KBM-7 (cell line): ENCODE results near the gene AMER2.

Experiments used
- DNase-seq: peaks from one replicate; pipeline ENCODE4 v3.0.0-alpha.2; 2015
- in situ Hi-C: fragments of 300-500 bp; cut with MboI; formaldehyde crosslinking; loops from 2 replicates; pipeline ENCODE4 v1.14.3; 2020; ENCODE audit warnings: low sequenced_read_pairs, low pct_unique_long_range_greater_than_20kb, mixed read lengths

The AMER2 gene

DNA sequence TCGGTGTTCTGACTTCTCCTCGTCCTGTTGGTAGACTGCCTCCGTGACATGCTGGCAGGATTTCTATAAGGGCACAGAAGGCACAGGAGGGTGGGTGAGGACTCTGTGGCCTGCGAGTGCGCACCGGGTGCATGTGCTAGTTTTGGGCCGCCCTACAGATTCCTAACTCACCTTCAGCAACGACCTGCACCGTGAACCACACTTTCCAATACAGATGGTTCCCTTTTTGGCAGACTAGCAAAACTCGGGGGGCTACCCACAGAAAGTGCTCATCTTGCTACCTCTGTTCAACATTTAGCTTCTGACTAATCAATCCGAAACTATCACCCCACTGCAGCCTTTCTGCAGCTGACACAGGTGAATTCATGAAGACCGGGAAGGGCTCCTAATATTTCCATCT, 14.1 kb upstream of the AMER2 start:
- in situ Hi-C loops: no loop called here
- no peak for DNase-seq

DNA sequence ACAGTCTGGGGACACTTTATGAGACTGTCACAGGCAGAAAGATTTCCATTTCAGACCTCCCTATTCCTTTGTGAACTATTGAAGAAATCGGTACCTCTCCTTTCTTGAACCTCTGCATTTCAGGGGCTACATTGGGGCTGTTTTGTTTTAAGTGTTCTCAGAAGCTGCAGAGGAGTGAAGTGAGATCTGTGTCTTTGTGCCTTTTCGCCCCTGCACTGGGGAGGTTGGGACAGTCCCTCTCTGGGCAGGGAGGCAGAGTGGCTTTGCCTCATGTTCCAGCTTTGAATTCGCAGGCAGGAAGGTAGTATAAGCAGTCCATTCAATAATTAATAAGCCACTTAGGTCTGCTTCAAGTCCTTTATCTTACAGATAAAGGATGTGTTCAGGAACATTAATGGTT, 9.5 kb upstream of the AMER2 start:
- in situ Hi-C loops: no loop called here
- DNase-seq: no peak

DNA sequence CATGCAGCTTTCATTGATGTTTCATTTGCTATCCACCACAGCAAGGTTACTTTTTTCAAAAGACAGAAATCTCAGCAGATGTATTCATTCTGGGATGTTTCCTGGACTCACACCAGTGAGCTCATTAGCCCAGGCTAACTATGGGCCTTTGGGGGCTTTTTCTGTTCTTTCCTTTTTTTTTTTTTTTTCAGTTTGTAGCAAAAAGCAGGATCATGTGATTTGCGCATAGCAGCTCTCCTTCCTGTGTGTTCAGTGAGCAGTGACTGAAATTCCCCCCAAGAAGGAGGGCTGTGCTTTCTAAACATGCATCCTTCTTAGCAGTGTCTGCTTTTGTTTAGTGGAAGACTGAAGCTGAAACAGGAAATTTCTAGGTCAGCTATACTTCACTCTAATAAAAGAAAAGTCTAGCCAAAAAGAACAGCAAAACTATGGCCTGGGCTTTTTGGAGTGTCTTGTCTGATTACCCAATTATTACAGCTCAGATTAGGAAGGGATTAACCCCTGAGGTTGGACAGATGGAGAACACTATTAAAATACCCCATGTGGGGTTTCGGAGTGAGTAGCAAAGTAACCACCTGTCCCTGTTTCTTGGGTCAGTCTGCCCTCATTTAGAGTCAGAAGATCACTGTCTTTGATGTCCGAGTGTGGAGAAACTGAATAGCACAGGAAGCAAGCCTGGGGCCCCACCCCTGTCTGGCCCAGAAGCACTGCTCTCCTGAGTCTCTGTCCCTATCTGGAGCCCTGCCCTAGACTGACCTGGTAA, 8.9 kb upstream of the AMER2 start:
- no peak for DNase-seq
- in situ Hi-C loops: no loop called here

DNA sequence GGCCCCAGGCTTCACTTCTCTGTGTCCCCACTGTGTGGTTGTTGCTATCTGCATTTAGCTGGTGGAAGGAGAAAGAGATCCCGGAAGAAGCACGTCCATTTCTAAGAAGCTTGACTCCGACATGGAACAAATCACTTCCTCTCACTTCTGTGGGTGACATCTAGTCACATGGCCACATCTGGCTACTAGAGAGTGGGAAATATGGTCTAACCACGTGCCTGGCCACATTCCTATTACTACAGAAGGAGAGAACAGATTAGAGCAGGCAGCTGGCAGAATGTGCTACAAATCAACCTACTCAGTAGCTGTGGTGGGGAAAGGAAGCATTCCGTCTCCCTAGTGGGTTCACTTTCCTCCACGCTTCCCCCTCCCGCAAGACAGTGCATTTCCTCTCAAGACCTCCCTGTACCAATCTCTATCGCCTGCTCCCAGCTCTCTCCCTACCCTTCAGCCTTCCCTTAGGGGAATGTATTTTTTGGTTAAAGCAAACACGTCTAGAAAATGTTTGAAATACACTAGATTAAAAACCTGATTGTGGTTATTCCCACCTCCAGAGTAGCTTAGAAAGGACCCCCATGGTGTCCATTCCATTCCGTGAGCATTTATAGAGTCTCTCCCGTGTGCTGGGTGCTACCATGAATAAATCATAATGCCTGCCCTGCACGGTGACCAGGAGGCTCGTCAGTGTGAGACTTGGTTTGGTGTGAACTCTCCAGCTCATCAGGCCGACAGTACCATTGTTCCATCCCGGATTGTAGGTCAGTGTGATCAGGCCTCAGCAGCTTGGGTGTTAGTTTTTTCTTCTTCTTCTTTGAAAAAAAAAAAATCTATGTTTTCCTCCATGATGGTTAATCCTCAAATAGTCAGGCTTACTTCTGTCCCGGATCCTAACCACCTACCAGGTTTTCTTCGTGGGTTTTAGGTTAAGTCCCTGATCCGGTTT, 8.0 kb upstream of the AMER2 start:
- DNase-seq: no peak
- in situ Hi-C loops: no loop called here

DNA sequence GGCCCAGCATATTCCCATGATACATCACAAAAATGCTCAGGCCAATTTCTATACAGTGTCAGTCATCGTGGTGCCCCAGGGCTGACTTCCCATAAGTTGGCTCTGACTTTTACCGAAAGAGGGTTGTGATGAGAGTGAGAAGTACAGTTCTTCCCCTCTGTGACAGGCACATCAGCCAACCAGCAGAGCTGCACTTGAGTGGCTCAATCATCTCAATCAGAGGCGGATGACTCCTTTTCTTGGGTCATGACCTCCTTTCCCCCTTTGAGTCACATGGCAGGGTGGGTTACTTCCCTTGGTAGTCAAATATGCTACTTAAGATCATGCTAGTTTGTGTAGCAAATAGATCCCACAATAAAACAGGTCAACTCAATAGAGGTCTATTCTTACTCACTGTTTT, 6.9 kb upstream of the AMER2 start:
- DNase-seq: no peak
- in situ Hi-C loops: no loop called here

DNA sequence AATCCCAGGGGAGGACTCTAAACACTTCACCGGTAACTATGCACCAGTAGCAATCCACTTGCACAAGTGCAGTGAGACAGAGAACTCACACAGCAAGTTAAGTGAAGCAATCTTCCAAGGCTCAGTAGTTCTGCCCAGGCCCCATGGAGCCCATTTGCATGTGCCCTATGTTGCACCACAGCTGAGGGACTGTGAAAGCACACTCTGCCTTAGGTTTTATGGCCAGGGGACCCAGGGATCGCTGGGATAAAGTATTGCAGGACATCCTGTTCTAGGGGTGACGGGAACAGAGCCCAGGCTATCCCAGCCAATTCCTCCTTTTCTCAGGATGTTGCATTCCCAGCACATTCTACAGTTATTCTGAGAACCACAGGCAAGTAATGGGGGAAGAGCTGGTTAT, 6.0 kb upstream of the AMER2 start:
- in situ Hi-C loops: no loop called here
- no peak for DNase-seq

DNA sequence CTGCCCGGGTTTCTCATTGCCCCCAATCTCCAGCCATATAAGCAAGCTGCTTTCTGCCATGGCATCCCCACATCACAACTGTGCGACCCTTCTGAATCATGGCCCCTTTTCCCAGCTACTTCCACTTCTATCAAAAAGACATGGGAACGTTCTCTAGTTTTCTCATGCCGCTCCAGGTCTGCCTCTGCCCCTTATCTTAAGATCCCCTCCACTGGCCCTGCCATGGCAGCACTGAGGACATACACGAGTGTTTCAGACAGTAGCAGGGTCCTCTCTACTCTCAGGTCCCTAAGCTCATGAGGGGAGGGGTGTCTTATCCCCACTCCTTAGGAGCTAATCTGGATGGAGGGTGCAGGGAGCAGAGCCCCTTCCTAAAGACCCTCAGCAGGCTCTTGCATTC, 5.5 kb upstream of the AMER2 start:
- in situ Hi-C loops: no loop called here
- no peak for DNase-seq

DNA sequence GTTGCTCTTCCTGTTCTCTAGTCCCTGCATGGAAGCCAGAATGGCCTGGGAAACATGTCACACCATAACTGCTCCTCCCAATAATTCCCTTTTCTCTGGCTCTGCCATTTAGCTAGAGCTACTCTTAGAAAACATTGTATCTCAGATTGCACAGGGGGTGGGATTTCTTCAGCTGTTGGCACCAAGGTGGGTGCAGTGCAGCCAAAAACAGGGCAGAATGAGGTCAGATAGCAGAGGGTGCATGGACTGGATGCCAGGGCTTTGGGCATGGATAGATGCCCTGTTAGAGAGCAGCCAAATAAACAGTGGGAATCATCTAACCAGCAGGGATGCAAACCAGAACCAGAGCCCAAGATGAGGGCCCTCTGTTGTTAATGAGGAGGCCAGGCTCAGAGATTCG, 4.9 kb upstream of the AMER2 start:
- in situ Hi-C loops: no loop called here
- no peak for DNase-seq

DNA sequence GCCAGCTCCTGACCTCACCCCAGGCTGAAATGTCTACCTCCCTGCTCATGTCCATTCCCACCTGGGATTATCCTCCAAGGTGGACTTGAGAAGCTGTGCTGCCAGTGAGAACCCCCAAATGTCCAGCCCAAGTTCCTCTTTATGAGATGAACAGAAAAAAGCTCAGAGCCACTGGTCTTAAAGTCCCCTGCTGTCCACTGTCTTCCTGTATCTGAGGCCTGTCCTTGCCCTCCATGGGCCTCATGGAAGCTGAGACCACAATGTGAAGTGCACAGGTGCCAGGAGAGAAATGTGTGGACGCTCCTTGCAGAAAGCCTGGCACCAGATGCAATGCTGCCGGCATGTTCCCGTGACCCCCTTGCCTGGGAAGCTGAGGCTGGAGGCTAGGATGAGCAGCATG, 3.3 kb upstream of the AMER2 start:
- DNase-seq: no peak
- in situ Hi-C loops: no loop called here

DNA sequence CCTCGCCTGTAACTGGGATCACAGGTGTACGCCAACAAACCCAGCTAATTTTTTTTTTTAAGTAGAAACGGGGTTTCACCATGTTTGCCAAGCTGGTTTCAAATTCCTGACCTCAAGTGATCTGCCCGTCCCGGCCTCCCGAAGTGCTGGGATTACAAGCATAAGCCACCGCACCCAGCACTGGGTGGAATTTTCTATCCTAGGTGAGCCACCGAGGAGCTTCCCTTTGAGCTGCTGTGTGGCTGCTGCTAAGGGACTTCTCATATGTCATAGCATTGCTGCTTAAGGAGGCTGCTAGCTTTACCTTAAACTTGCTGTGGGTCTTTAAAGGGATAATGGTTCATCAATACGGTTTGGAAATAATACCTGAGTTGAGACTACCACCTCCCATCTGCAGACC, 2.9 kb upstream of the AMER2 start:
- in situ Hi-C loops: no loop called here
- no peak for DNase-seq

DNA sequence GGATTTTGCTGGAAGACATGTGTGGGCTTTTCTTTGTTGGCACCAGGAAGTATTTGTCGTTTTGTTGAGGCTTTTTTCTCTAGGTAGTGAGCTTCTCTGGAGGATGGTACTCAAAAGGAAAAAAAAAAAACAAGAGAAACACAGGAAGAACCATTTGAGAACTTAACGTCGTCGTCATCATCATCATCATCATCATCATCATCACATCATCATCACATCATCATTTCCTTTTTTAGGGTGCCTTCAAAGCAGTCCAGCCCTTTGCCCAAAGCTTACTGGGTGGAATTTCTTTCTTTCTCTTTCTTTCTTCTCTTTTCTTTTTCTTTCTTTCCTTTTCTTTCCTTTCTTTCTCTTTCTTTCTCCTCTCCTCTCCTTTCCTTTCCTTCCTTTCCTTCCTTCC, 2.2 kb upstream of the AMER2 start:
- DNase-seq: no peak
- in situ Hi-C loops: no loop called here

DNA sequence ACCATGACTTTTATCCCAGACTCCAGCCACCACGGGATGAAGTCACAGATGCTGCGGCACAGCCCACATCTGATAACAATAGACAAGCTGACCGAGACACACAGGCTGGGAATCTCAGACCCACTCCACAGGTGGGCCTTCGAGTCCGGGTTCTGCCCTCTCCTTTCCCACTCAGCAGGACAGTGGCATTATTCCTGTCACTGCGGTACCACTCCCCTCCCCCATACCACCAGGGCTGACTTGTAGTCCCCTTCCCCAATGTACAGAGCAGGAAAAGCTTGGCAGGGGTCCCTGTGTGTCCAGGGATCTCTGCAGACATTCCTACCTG, 179 bp upstream of the AMER2 start:
- in situ Hi-C loops: no loop called here
- no peak for DNase-seq

DNA sequence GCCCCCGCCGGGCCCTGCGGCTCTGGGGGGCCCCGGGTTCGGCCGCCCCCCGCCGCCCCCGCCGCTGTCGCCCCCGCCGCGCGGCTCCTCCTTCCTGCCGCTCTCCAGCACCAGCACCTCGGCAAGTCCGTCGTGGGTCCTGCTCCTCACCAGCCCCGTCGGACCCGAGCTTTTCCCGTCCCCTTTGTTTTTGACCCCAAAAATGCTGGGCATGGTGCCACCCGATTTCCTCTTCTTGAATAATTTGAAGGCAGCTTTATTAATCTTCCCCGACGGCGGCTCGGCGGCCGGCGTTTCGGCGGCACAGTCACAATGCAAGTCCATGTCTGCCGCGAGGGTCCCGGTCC, 945 bp downstream of the AMER2 start:
- DNase-seq: no peak
- in situ Hi-C loops: no loop called here

DNA sequence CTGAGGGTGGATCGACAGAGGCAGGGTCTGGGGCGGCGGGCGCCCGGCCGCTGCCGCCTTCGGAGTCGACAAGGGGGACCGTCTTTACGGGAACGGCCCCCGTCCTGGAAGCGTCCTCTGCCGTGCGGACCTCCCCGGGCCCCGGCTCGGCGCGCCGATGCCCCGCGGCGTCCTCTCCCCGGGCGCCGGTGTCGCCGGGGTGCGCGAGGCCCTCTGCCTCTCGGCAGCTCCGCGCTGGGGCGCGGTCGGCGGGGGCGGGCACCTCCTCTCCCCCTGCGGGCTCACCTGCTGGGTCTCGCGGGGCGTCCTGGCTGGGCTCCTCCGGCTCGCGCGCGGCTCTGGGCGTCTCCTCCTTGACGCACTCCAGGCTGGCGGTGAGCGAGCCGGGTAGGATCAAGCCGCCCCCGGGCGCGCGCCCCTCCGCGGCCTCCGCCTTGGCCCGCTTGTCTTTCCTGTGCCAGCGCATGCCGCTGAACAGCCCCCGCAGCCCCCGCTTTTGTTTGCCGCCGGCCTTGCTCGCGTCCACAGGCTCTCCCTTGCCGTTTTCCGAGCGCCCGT, 1.5 kb downstream of the AMER2 start:
- in situ Hi-C loops: no loop called here
- no peak for DNase-seq

DNA sequence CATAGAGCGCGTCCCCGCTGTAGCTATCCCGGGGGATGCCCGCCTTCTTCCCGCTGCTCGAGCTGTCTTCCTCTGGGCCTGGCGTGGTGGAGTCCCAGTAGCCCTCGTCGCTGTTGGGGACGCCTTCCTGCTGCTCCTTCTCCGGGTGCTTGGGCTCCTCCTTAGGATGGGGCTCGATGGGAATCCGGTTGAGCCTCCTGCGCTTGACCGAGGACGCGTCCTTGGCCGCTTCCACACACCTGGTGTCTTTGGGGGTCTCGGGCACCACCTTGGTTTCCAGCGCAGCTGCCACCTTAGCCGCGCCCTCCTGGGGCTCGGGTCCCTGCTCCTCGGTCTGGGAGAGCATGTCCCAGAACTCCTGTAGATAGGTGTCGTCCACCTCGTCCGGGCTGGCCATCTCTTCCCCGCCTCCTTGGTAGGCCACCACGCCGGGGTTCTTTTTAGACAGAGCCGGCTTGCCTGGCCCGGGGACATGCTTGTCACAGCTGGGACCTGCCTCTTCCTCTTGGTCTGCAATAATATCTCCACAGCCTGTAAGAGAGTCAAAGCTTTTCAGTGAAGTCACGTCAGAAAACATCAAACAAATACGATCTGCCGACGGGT, 2.0 kb downstream of the AMER2 start:
- in situ Hi-C loops: no loop called here
- no peak for DNase-seq

DNA sequence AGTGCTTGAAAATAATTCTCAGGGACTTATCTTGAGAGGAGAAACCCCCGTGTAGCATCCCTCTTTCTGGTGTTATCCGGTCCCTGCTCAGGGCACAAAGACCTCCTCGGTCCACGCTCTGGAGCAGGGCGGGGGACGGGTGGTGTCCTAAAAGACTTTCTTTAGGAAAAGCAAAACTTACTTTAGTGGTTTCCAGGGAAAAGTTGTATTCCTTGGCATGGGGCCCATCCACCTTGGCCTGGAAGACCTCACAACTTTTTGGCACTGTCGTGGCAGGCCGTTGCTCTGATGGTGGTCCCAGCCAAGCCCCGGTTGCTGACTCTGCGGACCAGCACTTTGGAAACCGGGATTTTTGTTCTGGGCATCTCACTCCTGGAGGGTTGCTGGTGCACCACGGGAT, 2.7 kb downstream of the AMER2 start:
- in situ Hi-C loops: no loop called here
- DNase-seq: no peak

DNA sequence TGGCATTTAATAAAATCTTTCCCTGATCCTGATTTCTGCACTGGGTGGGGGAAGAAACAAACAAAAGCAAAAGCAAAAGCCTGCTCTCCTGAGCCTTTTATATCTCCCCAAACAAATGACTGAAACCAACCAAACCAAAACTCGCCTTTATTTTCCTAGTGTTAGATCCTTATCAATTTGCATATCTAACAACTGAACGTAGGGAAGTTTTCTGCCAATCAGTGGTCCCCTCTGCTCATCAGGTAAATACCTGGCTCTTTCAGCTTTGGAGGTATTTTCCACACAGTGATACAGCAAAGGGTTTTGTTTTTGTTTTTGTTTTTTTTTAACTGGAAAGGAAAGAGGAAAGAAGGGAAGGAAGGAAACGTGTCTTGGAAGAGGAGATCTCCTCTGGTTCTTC, 3.3 kb downstream of the AMER2 start:
- no peak for DNase-seq

DNA sequence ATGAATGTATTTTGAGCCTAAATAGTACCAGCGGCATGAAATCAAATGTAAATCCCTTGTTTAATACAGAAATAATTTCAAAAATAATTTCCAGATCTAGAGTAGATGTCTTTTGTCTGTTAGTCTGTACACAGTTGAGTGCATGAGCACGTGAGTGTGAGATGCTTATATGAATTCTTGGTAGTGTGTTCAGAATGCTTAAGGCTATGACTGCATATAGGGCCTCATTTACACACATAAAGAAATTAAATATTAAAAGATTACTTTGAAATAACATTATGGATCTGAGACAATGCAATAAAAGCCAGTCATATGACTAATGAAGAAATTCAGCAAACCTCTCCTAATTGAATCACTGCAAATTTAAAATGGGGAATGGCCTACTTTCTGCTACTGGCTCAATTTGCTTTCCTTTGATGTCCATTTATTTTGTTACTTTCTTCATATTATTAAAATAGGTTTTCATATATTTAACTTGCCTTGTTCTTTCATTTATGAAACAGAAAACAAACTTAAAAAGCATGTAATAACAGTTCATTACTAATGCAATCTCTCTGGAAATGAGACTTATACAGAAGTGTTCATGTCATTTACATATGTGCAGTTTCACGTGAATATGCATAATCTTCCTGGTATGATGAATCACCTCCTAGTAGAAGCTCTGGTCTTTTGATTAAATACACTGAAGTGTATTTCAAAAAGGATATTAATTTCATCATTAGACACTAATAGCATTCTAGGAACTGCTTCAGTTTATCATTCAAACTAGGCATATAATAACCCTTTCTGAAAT, 4.5 kb downstream of the AMER2 start:
- in situ Hi-C loops: no loop called here
- DNase-seq: no peak

More for the DNA sequence above, 3.3 kb downstream of the AMER2 start:
- in situ Hi-C loops: no loop called here

DNA sequence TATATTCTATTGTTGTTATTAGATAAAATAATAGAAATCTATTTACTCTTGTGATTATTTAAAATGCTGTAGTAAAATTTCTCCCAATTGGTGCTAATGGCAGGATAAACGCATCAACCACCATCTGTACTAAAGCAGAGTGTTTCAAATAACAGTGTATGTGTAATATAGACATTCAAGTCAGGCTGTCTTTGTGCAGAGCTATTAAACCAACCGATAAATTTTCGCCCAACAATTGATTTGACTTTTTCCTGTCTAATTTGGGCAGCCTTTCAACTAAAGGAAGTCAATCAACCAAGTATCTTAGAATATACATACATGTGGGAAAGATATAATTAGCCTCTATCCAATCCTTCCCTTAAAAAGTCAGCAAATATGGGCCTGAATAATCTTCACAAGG, 5.8 kb downstream of the AMER2 start:
- in situ Hi-C loops: no loop called here
- no peak for DNase-seq
